HCT116 (cell line): ENCODE data around the gene RSRC1. TPM values are rescaled to one million over a fixed set of nuclear protein-coding genes. Genes with fewer than 3 reads are reported as not detected.

Experiments used
- ATAC-seq: fragments of 200-7000 bp; cut with Tn5 transposase; 2 replicates; pipeline ENCODE4 v1.9.1; 2020; ENCODE audit warnings: mild to moderate bottlenecking, moderate library complexity
- BruUV-seq: library from RNA; stranded (reverse); fragments of 400-500 nt; replicated peaks from 2 replicates; lab custom pipeline; 2021; lab: Mats Ljungman, UMichigan
- CTCF ChIA-PET: fragments of 300-600 bp; sonication (Branson Sonifier 250); formaldehyde crosslinking; loops from one replicate; lab custom pipeline; 2021; ENCODE audit warnings: antibody characterized with exemption; lab: Charles Lee
- POLR2A ChIA-PET: fragments of 300-600, 350-600 bp; sonication (Branson Sonifier 250); formaldehyde crosslinking; loops from one replicate; lab custom pipeline; 2021; ENCODE audit warnings: antibody characterized with exemption; lab: Charles Lee
- RAD21 ChIA-PET, 2 experiments: fragments of 300-600 bp; sonication (Branson Sonifier 250); formaldehyde crosslinking; loops; one replicate each; lab custom pipeline; 2023; ENCODE audit warnings: low total read pairs in 2 of 2; ENCODE audit not compliant: uncharacterized antibody in 2 of 2, unreplicated experiment in 2 of 2, low non-redundant PET in 1 of 2; lab: Charles Lee
- DNase-seq: peaks from one replicate; pipeline ENCODE4 v3.0.0-alpha.2; 2010; ENCODE audit warnings: low read depth, low spot score
- H2AFZ ChIP-seq: fragments of 200-600 bp; shearing (Covaris generic), sonication (generic); 2 replicates; pipeline ENCODE4 v1.6.1; 2017; ENCODE audit warnings: low read depth, mixed run types, mixed read lengths, antibody characterized with exemption, low read length; ENCODE audit not compliant: poor library complexity, severe bottlenecking
- H3K27ac ChIP-seq: 2 replicates; pipeline ENCODE4 v1.5.1; 2012; ENCODE audit warnings: low read depth, low read length
- H3K27me3 ChIP-seq: fragments of 200-600 bp; sonication (generic); 2 replicates; pipeline ENCODE4 v1.6.1; 2016; ENCODE audit warnings: mixed run types, low read length, mixed read lengths; ENCODE audit not compliant: insufficient read depth
- H3K36me3 ChIP-seq, 2 experiments: fragments of 200-500 bp in 1 of 2; fragments of 200-600 bp in 1 of 2; sonication (Bioruptor generic) in 1 of 2; sonication (generic) in 1 of 2; 2 replicates each; pipeline versions ENCODE4 v1.5.1 to v1.6.1; 2014 to 2016; ENCODE audit warnings: low read length in 2 of 2, inconsistent platforms in 1 of 2, mixed read lengths in 1 of 2, mixed run types in 1 of 2; ENCODE audit not compliant: insufficient read depth in 2 of 2, control insufficient read depth in 1 of 2
- H3K4me1 ChIP-seq, 2 experiments: fragments of 200-600 bp in 1 of 2; sonication (generic) in 1 of 2; 2 replicates each; pipeline versions ENCODE4 v1.5.1 to v1.6.1; 2012 to 2017; ENCODE audit warnings: low read length in 2 of 2, inconsistent platforms in 1 of 2, mild to moderate bottlenecking in 1 of 2, mixed read lengths in 1 of 2, mixed run types in 1 of 2, moderate library complexity in 1 of 2; ENCODE audit not compliant: insufficient read depth in 2 of 2, control insufficient read depth in 1 of 2
- H3K4me2 ChIP-seq: fragments of 200-600 bp; sonication (generic); 2 replicates; pipeline ENCODE4 v1.6.1; 2017; ENCODE audit warnings: mixed run types, low read length, mixed read lengths
- H3K4me3 ChIP-seq, 2 experiments: fragments of 200-600 bp in 1 of 2; sonication (generic) in 1 of 2; replicated peaks in 1 of 2; 2 replicates each; pipeline ENCODE4 v1.5.1; 2011 to 2016; ENCODE audit warnings: low read length in 2 of 2, control low read depth in 1 of 2, low read depth in 1 of 2, mild to moderate bottlenecking in 1 of 2, mixed read lengths in 1 of 2, mixed run types in 1 of 2
- H3K79me2 ChIP-seq: fragments of 200-600 bp; sonication (generic); 2 replicates; pipeline ENCODE4 v1.6.1; 2017; ENCODE audit warnings: mild to moderate bottlenecking, mixed run types, low read length, moderate library complexity, mixed read lengths; ENCODE audit not compliant: insufficient read depth
- H3K9ac ChIP-seq: fragments of 200-600 bp; sonication (generic); 2 replicates; pipeline ENCODE4 v1.6.1; 2016; ENCODE audit warnings: low read length, mixed read lengths
- H3K9me2 ChIP-seq: fragments of 200-600 bp; sonication (generic), shearing (Covaris generic); 2 replicates; pipeline ENCODE4 v1.6.1; 2017; ENCODE audit warnings: mixed run types, mild to moderate bottlenecking, moderate library complexity; ENCODE audit not compliant: insufficient read depth
- H3K9me3 ChIP-seq, 2 experiments: fragments of 200-500 bp in 1 of 2; fragments of 200-600 bp in 1 of 2; sonication (Bioruptor generic) in 1 of 2; sonication (generic) in 1 of 2; 2 replicates each; pipeline ENCODE4 v1.6.1; 2014 to 2017; ENCODE audit warnings: low read length in 2 of 2, mixed read lengths in 2 of 2, inconsistent platforms in 1 of 2, low read depth in 1 of 2, mild to moderate bottlenecking in 1 of 2, mixed run types in 1 of 2, moderate library complexity in 1 of 2; ENCODE audit not compliant: control insufficient read depth in 1 of 2, insufficient read depth in 1 of 2
- H4K20me1 ChIP-seq: fragments of 200-600 bp; sonication (generic), shearing (Covaris generic); 2 replicates; pipeline ENCODE4 v1.6.1; 2017; ENCODE audit warnings: mixed run types, mild to moderate bottlenecking, moderate library complexity; ENCODE audit not compliant: insufficient read depth
- EZH2phosphoT487 ChIP-seq: fragments of 200-600 bp; IDR thresholded peaks from 2 replicates; pipeline ENCODE4 v1.6.1; 2018; ENCODE audit warnings: antibody characterized with exemption, borderline replicate concordance
- JUND ChIP-seq: IDR thresholded peaks from 2 replicates; pipeline ENCODE4 v1.6.1; 2012
- POLR2AphosphoS5 ChIP-seq: IDR thresholded peaks from 2 replicates; pipeline ENCODE4 v1.6.1; 2011; ENCODE audit warnings: mild to moderate bottlenecking, low read depth, low read length, moderate library complexity
- RAD21 ChIP-seq: IDR thresholded peaks from 2 replicates; pipeline ENCODE4 v1.6.1; 2012; ENCODE audit warnings: low read depth, mild to moderate bottlenecking
- TCF7L2 ChIP-seq: IDR thresholded peaks from 2 replicates; pipeline ENCODE4 v1.7.0; 2011; ENCODE audit warnings: borderline replicate concordance, inconsistent platforms; ENCODE audit not compliant: insufficient read depth, insufficient read length; ENCODE audit errors: extremely low read depth
- ZFX ChIP-seq: fragments of 450-650 bp; IDR thresholded peaks from 2 replicates; pipeline ENCODE4 v1.6.1; 2017
- ZNF274 ChIP-seq: fragments of 200-500 bp; sonication (Bioruptor generic); IDR thresholded peaks from 2 replicates; pipeline ENCODE4 v1.6.1; 2014; ENCODE audit warnings: mild to moderate bottlenecking, low read depth, low read length, inconsistent platforms
- intact Hi-C: fragments of 100-400 bp; cut with micrococcal nuclease; formaldehyde crosslinking; loops from 2 replicates; pipeline ENCODE4 v1.10.0; 2022
- total RNA-seq: library from RNA; stranded (reverse); gene quantifications from one replicate; pipeline ENCODE4 v1.2.1, GENCODE V29; 2021; ENCODE audit not compliant: unreplicated experiment
- TF ChIP-seq, protein P1 (sequence below): IDR thresholded peaks from 2 replicates; pipeline ENCODE4 v1.6.1; 2011; ENCODE audit warnings: mild to moderate bottlenecking, low read length, moderate library complexity; ENCODE audit not compliant: insufficient replicate concordance; ENCODE audit errors: extremely low read depth
- TF ChIP-seq, protein P2 (sequence below), 3 experiments: fragments of 200-600 bp in 1 of 3; sonication (generic) in 1 of 3; IDR thresholded peaks in 2 of 3; conservative IDR thresholded peaks in 1 of 3; 2 replicates each; pipeline ENCODE4 v1.5.1; 2012 to 2017; ENCODE audit warnings: low read depth in 2 of 3, low read length in 2 of 3, antibody characterized with exemption in 1 of 3, borderline replicate concordance in 1 of 3, control low read depth in 1 of 3, mild to moderate bottlenecking in 1 of 3, mixed read lengths in 1 of 3, mixed run types in 1 of 3, moderate library complexity in 1 of 3; ENCODE audit not compliant: insufficient read depth in 1 of 3

Gene RSRC1
- total RNA-seq, 1 experiment from 2014 or later, result 37.1 TPM

DNA sequence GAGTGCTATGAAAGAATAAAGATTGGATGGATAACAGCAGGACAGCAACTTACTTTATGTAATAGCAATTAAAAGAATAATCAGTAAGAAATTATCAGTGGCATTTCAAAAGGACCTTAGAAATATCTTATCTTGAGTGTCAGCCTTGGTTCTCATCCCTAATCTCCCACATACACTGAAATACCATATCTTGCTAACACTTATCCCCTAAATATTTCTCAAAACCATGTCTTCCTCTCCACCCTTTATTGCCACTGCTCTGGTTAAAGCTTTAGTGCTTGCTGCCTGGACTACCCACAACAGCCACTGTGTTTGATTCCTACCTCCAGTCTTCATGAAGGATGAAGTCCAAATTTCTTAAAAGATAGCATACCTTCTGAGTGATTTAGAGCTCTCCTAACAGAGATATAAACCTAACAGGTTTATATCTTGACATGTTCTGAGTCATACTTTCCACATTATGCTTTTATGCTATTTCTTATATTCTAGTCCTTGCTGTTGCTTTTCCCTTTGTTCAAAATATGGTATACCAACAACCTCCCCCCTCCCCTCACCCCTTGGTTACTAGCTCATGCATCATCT lies 202.8 kb downstream of the RSRC1 start (continued):
- TF ChIP-seq, protein P1, sequence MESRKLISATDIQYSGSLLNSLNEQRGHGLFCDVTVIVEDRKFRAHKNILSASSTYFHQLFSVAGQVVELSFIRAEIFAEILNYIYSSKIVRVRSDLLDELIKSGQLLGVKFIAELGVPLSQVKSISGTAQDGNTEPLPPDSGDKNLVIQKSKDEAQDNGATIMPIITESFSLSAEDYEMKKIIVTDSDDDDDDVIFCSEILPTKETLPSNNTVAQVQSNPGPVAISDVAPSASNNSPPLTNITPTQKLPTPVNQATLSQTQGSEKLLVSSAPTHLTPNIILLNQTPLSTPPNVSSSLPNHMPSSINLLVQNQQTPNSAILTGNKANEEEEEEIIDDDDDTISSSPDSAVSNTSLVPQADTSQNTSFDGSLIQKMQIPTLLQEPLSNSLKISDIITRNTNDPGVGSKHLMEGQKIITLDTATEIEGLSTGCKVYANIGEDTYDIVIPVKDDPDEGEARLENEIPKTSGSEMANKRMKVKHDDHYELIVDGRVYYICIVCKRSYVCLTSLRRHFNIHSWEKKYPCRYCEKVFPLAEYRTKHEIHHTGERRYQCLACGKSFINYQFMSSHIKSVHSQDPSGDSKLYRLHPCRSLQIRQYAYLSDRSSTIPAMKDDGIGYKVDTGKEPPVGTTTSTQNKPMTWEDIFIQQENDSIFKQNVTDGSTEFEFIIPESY, result no peak
- TF ChIP-seq EZH2phosphoT487 (no peak), ZFX (no peak), JUND (no peak), POLR2AphosphoS5 (no peak), ZNF274 (no peak), TCF7L2 (no peak)
- TF ChIP-seq, protein P2, sequence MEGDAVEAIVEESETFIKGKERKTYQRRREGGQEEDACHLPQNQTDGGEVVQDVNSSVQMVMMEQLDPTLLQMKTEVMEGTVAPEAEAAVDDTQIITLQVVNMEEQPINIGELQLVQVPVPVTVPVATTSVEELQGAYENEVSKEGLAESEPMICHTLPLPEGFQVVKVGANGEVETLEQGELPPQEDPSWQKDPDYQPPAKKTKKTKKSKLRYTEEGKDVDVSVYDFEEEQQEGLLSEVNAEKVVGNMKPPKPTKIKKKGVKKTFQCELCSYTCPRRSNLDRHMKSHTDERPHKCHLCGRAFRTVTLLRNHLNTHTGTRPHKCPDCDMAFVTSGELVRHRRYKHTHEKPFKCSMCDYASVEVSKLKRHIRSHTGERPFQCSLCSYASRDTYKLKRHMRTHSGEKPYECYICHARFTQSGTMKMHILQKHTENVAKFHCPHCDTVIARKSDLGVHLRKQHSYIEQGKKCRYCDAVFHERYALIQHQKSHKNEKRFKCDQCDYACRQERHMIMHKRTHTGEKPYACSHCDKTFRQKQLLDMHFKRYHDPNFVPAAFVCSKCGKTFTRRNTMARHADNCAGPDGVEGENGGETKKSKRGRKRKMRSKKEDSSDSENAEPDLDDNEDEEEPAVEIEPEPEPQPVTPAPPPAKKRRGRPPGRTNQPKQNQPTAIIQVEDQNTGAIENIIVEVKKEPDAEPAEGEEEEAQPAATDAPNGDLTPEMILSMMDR (IDR thresholded peaks at IDR 0.05 in 2 of 3, conservative IDR thresholded peaks at IDR 0.05 in 1 of 3; ENCODE audit: borderline replicate concordance in 1 of 3, insufficient read depth in 1 of 3, low read depth in 2 of 3, low read length in 2 of 3), result no peak
- TF ChIP-seq, all 23 proteins: peak for 0

DNA sequence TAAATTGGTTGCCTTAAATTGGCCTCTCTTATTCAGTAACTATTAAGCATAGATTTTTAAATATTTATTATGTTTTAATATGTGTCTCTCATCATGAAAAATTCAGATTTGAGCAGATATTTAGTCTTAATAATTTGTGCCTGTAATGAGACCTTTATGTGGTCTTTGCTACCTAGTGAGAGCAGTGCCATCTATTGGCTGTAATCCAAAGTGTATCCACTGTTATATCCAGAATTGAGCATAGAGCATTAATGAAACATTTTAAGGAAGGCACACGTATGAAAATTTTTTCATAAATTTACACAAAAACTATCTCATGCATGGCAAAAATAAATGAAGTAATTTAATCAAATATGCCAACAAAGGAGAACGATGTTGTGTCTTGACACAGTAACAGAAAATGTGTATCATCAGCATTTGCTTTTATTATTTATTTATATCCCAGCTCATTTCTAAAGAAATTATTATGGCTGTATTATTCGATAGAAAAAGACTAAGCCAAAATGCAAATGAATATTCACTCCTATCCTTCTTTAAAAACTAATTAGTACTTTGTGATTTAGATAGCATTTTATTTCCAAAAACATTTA lies 203.5 kb downstream of the RSRC1 start:
- H3K4me3 ChIP-seq, result no peak overlapping the region
- no peaks in the 10 kb centered on the region for H3K4me1 ChIP-seq
- no peak for TF ChIP-seq ZFX
- peak; percentile 82 for TF ChIP-seq RAD21
- TF ChIP-seq, protein P2 (IDR thresholded peaks at IDR 0.05 in 2 of 3, conservative IDR thresholded peaks at IDR 0.05 in 1 of 3; ENCODE audit: borderline replicate concordance in 1 of 3, insufficient read depth in 1 of 3, low read depth in 2 of 3, low read length in 2 of 3), result peak; percentile 55 to 67 (median 56); a peak in 5 of 6 replicates
- no peak for TF ChIP-seq TCF7L2
- DNase-seq (peak; percentile 39), ATAC-seq (peak; percentile 65)
- no peak overlapping the region for H3K4me2 ChIP-seq
- H3K27ac ChIP-seq, result no peak overlapping the region
- ChIA-PET CTCF (interaction anchor here (1.0 kb wide), 2 partner anchors 15 to 448 kb away, joined by 3 to 4 read pairs; no protein-coding TSS in a partner anchor), RAD21 (no interaction called here), POLR2A (no interaction called here)
- no peak overlapping the region for H3K9ac ChIP-seq
- H2AFZ ChIP-seq, result no peak overlapping the region
- no peaks in the 10 kb centered on the region for H3K9me2 ChIP-seq
- peaks cover 4% of the 10 kb centered on the region; the same call in 1 of the 2 replicates for H4K20me1 ChIP-seq
- intact Hi-C loops, result loop anchor here (1.0 to 10.0 kb wide), 3 partner anchors 209 to 691 kb away; partner anchors contain the start of gene SHOX2
- no peaks in the 10 kb centered on the region for H3K36me3 ChIP-seq
- H3K79me2 ChIP-seq, result no peaks in the 10 kb centered on the region
- no peaks in the 10 kb centered on the region for H3K27me3 ChIP-seq
- no TSS peak for BruUV-seq
- H3K9me3 ChIP-seq, result no peaks in the 10 kb centered on the region
